Measurements from ENCODE around the gene ITPKB. TPM values are rescaled to one million over a fixed set of nuclear protein-coding genes. Genes with fewer than 3 reads are reported as not detected.

ITPKB gene
- total RNA-seq, 1 donor from 2014 or later = 13.7 TPM

DNA sequence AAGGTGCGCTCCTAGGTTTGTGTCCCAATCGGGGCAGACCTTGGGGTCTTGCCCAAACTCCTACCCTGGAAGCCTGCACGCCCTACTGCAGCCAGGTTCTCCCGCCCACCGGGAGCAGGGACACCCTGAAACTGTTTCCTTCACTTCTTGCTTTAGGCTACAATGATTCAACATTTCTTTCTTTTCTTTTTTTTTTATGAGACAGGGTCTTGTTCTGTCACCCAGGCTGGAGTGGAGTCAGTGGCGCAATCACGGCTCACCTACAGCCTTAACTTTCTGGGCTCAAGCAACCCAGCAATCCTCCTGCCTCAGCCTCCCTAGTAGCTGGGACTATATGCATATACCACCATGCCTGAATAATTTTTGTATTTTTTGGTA is 75.8 kb downstream of the ITPKB start:
- Mint-ChIP-seq H3K4me3 (no peak overlapping the region), H3K9me3 (no peaks in the 10 kb centered on the region), H3K36me3 (ENCODE audit: low read depth) (no peaks in the 10 kb centered on the region), H3K4me1 (peaks cover 75% of the 10 kb centered on the region), H3K27me3 (ENCODE audit: low read depth) (no peaks in the 10 kb centered on the region), H3K27ac (ENCODE audit: unreplicated experiment) (peak overlapping the region; percentile 32)
- DNase-seq (ENCODE audit: low read depth, low spot score) = no peak
- TF ChIP-seq, protein P1, sequence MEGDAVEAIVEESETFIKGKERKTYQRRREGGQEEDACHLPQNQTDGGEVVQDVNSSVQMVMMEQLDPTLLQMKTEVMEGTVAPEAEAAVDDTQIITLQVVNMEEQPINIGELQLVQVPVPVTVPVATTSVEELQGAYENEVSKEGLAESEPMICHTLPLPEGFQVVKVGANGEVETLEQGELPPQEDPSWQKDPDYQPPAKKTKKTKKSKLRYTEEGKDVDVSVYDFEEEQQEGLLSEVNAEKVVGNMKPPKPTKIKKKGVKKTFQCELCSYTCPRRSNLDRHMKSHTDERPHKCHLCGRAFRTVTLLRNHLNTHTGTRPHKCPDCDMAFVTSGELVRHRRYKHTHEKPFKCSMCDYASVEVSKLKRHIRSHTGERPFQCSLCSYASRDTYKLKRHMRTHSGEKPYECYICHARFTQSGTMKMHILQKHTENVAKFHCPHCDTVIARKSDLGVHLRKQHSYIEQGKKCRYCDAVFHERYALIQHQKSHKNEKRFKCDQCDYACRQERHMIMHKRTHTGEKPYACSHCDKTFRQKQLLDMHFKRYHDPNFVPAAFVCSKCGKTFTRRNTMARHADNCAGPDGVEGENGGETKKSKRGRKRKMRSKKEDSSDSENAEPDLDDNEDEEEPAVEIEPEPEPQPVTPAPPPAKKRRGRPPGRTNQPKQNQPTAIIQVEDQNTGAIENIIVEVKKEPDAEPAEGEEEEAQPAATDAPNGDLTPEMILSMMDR (conservative IDR thresholded peaks at IDR 0.05) = no peak

- Mint-ChIP-seq H3K27ac (ENCODE audit: unreplicated experiment) (no peak overlapping the region), H3K4me1 (peaks cover 75% of the 10 kb centered on the region), H3K9me3 (no peaks in the 10 kb centered on the region), H3K36me3 (ENCODE audit: low read depth) (no peaks in the 10 kb centered on the region), H3K4me3 (no peak overlapping the region), H3K27me3 (ENCODE audit: low read depth) (no peaks in the 10 kb centered on the region)
- TF ChIP-seq, protein P1 (conservative IDR thresholded peaks at IDR 0.05) = no peak
- no peak for DNase-seq (ENCODE audit: low read depth, low spot score)
Observed at GRCh38 chr1:226662642-226663326, 76.3 kb downstream of the ITPKB start.

- H3K27ac Mint-ChIP-seq (ENCODE audit: unreplicated experiment) = no peak overlapping the region
- peaks cover 76% of the 10 kb centered on the region for H3K4me1 Mint-ChIP-seq
- H3K36me3 Mint-ChIP-seq (ENCODE audit: low read depth) = no peaks in the 10 kb centered on the region
- no peaks in the 10 kb centered on the region for H3K27me3 Mint-ChIP-seq (ENCODE audit: low read depth)
- no peaks in the 10 kb centered on the region for H3K9me3 Mint-ChIP-seq
- DNase-seq (ENCODE audit: low read depth, low spot score) = no peak
- TF ChIP-seq, protein P1 (conservative IDR thresholded peaks at IDR 0.05) = no peak
- no peak overlapping the region for H3K4me3 Mint-ChIP-seq
Observed at GRCh38 chr1:226661965-226662364, 77.1 kb downstream of the ITPKB start.

DNA sequence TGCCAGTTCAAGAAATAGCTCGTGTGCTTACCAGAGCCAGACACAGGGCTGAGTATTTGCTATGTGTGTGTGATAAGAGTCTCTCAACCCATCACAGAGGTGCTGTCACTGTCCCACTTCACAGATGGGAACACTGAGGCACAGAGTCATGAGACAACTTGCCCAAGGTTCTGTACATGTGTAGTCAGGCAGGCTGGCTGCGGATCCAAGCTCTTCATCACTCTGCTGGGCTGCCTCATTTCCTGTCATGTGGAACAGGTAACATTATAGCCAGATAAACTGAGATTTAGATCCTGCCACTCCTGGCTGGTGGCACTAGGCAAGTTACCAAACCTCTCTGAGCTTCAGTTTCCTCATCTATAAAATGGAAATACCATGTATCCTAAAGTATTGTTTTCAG is 77.8 kb downstream of the ITPKB start:
- Mint-ChIP-seq H3K36me3 (ENCODE audit: low read depth) (no peaks in the 10 kb centered on the region), H3K27me3 (ENCODE audit: low read depth) (no peaks in the 10 kb centered on the region), H3K4me3 (no peak overlapping the region), H3K4me1 (peaks cover 77% of the 10 kb centered on the region), H3K9me3 (no peaks in the 10 kb centered on the region), H3K27ac (ENCODE audit: unreplicated experiment) (no peak overlapping the region)
- DNase-seq (ENCODE audit: low read depth, low spot score) = no peak
- TF ChIP-seq, protein P1 (conservative IDR thresholded peaks at IDR 0.05) = no peak

- peaks cover 80% of the 10 kb centered on the region for H3K4me1 Mint-ChIP-seq
- TF ChIP-seq, protein P1 (conservative IDR thresholded peaks at IDR 0.05) = no peak
- peak overlapping the region; percentile 14 for H3K27ac Mint-ChIP-seq (ENCODE audit: unreplicated experiment)
- no peak for DNase-seq (ENCODE audit: low read depth, low spot score)
- no peaks in the 10 kb centered on the region for H3K27me3 Mint-ChIP-seq (ENCODE audit: low read depth)
- no peaks in the 10 kb centered on the region for H3K9me3 Mint-ChIP-seq
- no peaks in the 10 kb centered on the region for H3K36me3 Mint-ChIP-seq (ENCODE audit: low read depth)
- peak overlapping the region; percentile 10 for H3K4me3 Mint-ChIP-seq
Observed at GRCh38 chr1:226660410-226661182, 78.5 kb downstream of the ITPKB start.
